Ishikawa (cell line): ENCODE results near the gene TUBD1.

Experiments
- CREB1 ChIP-seq: IDR thresholded peaks from 2 replicates; pipeline ENCODE4 v1.6.1; 2012; ENCODE audit warnings: low read depth
- EP300 ChIP-seq: IDR thresholded peaks from 2 replicates; pipeline ENCODE4 v1.6.1; 2012; ENCODE audit warnings: borderline replicate concordance
- FOXM1 ChIP-seq: IDR thresholded peaks from 2 replicates; pipeline ENCODE4 v1.6.1; 2012; ENCODE audit warnings: low read depth, borderline replicate concordance
- NFIC ChIP-seq: IDR thresholded peaks from 2 replicates; pipeline ENCODE4 v1.6.1; 2012
- RAD21 ChIP-seq: IDR thresholded peaks from 2 replicates; pipeline ENCODE4 v1.6.1; 2012; ENCODE audit warnings: low read depth
- REST ChIP-seq: IDR thresholded peaks from 2 replicates; pipeline ENCODE4 v1.6.1; 2012; ENCODE audit warnings: low read depth, mild to moderate bottlenecking
- TEAD4 ChIP-seq: IDR thresholded peaks from 2 replicates; pipeline ENCODE4 v1.6.1; 2012
- USF1 ChIP-seq: IDR thresholded peaks from 2 replicates; pipeline ENCODE4 v1.6.1; 2012
- ZBTB7A ChIP-seq: IDR thresholded peaks from 2 replicates; pipeline ENCODE4 v1.6.1; 2012; ENCODE audit warnings: low read depth
- TF ChIP-seq, protein P1 (sequence below): IDR thresholded peaks from 2 replicates; pipeline ENCODE4 v1.6.1; 2012

DNA sequence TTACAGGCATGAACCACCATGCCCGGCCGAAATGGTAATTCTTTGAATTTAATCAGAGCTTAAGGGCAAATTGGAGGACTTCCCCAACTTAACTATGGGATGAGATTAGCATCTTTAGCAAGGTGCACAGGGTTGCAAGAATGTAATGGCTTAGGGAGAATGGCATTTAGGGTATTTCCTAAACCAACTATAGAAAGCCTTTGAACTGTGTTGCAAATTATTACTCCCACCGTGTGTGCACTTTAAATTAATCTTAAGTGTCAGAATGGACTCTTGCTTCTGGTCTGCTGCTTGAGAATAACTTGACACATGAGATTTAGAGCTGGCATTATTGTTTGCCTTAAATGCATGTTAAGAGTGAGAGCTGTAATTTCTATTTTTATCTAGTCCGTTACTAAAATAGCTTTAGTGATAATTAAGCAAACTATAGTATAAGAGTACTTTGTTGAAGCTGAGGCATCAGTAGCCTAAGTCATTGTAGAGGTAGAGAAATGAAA, 59.8 kb downstream of the TUBD1 start:
- TF ChIP-seq CREB1 (no peak), ZBTB7A (no peak), RAD21 (no peak), FOXM1 (no peak), EP300 (no peak), REST (no peak), TEAD4 (0 out of 2 replicates have a peak, but pooled peaks have one; percentile 9), NFIC (no peak), USF1 (no peak)
- TF ChIP-seq, protein P1, sequence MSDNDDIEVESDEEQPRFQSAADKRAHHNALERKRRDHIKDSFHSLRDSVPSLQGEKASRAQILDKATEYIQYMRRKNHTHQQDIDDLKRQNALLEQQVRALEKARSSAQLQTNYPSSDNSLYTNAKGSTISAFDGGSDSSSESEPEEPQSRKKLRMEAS, result no peak
